KOPT-K1 (cell line): ENCODE data around the gene SGMS2.
"Not testable (repeated sequence)": the region's sequence is repeated elsewhere in the genome, so short reads cannot be mapped to it uniquely, and the experiment has no call there.

ENCODE experiments used
- H3K27ac ChIP-seq: fragments of 200-600 bp; sonication (generic); 2 replicates; pipeline ENCODE4 v1.5.1; 2016; ENCODE audit warnings: antibody characterized with exemption, mild to moderate bottlenecking, low read depth, low read length; ENCODE audit not compliant: poor library complexity, severe bottlenecking
- H3K36me3 ChIP-seq: fragments of 200-600 bp; sonication (generic); 2 replicates; pipeline ENCODE4 v1.5.1; 2017; ENCODE audit warnings: antibody characterized with exemption, mild to moderate bottlenecking, low read length, moderate library complexity; ENCODE audit not compliant: insufficient read depth
- H3K9me3 ChIP-seq: fragments of 200-600 bp; sonication (generic); 2 replicates; pipeline ENCODE4 v1.5.1; 2017; ENCODE audit warnings: antibody characterized with exemption, low read length, mild to moderate bottlenecking; ENCODE audit not compliant: insufficient read depth, poor library complexity, severe bottlenecking

The SGMS2 gene

GRCh38 chr4:107901213-107901934, 76.6 kb downstream of the SGMS2 start:
- H3K9me3 ChIP-seq, result no peaks in the 10 kb centered on the region
- no peaks in the 10 kb centered on the region for H3K36me3 ChIP-seq
- no peak overlapping the region for H3K27ac ChIP-seq

DNA sequence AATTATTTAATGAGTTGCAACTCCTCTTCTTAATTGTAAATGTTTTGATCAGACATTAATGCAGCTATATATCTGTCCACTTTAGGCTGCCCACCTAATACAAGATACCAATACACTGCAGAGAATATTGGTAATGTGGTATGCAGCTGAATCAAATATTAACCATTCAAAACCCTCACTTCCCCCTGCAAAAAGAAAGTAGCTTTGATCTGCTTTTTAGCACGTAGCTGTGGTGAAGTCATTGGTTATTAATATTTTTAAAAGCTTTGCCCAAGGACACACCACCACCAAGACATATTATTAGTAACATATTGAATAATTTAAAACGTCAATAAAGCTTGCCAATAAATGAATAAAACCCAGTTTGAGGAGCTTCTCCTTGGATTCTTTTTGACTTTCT, 78.0 kb downstream of the SGMS2 start:
- Histone ChIP-seq H3K27ac (no peak overlapping the region), H3K9me3 (no peaks in the 10 kb centered on the region), H3K36me3 (no peaks in the 10 kb centered on the region)

DNA sequence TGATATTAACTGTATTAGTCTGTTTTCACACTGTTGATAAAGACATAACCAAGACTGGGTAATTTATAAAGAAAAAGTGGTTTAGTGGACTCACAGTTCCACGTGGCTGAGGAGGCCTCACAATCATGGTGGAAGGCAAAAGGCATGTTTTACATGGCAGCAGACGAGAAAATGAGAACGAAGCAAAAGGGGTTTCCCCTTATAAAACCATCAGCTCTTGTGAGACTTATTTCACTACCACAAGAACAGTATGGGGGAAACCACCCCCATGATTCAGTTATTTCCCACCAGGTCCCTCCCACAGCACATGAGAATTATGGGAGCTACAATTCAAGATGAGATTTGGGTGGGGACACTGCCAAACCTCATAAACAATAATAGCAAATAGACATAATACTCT, 80.3 kb downstream of the SGMS2 start:
- not testable (repeated sequence) for H3K9me3 ChIP-seq, H3K36me3 ChIP-seq, H3K27ac ChIP-seq

GRCh38 chr4:107906458-107907100, 81.8 kb downstream of the SGMS2 start:
- Histone ChIP-seq H3K9me3 (no peaks in the 10 kb centered on the region), H3K27ac (no peak overlapping the region), H3K36me3 (no peaks in the 10 kb centered on the region)

GRCh38 chr4:107908377-107908776, 83.6 kb downstream of the SGMS2 start:
- no peaks in the 10 kb centered on the region for H3K9me3 ChIP-seq
- no peaks in the 10 kb centered on the region for H3K36me3 ChIP-seq
- H3K27ac ChIP-seq, result no peak overlapping the region

GRCh38 chr4:107913283-107913899, 88.7 kb downstream of the SGMS2 start:
- no peaks in the 10 kb centered on the region for H3K36me3 ChIP-seq
- no peak overlapping the region for H3K27ac ChIP-seq
- no peaks in the 10 kb centered on the region for H3K9me3 ChIP-seq

DNA sequence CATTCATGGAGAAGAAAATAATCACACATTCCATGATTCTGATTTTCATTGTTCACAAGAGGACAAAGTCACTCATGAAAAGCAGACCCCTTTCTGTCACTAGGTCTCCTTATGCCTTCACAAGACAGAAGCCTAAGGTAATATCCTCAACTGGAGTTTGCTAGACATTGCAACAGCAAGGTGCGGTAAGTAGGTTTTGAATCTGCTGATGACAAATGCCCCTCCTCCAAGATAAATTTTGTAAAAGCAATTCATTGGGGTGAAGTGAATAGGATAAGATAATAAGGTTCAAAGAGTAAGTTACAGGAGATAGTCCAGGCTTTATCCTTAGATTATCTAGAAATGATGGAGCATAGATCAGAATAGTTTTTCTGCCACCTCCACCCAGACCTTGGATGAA, 90.5 kb downstream of the SGMS2 start:
- Histone ChIP-seq H3K27ac (no peak overlapping the region), H3K9me3 (peaks cover 13% of the 10 kb centered on the region)

DNA sequence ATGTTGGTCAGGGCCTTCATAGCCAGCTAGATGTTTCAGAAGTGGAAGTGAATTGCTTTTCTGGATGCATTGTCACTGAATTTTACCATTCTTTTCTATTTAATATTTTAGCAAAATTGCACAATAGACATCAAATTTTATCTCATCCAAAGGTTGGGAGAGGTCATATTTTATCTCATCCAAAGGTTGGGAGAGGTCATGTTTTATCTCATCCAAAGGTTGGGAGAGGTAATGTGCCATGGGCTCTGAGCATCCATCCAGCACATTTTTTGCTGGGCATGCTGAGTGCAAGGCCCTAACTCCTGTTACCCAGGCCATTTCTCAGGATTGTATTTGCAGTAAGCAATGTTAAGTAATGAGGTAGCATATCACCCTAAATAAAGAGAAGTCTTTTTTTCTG, 91.9 kb downstream of the SGMS2 start:
- no peaks in the 10 kb centered on the region for H3K36me3 ChIP-seq
- peaks cover 22% of the 10 kb centered on the region for H3K9me3 ChIP-seq
- H3K27ac ChIP-seq, result no peak overlapping the region

More for the DNA sequence above, 90.5 kb downstream of the SGMS2 start:
- no peaks in the 10 kb centered on the region for H3K36me3 ChIP-seq

DNA sequence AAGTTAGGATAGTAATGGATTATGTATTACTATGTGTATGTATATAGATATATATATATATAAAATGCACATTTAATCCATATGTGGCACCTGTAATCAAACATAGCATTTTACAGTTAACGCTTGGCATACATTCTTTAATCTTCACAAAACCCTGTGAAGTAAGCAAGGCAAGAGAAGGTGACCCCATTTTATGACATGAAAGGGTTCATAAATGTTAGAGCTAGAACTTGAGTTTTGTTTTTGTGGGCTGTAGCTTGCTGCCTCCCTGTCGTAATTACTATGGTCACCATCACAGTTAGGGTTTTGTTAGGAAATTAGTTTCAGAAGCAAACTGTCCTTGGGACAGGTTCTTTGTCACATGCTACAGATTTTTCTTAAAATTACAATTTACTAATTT, 92.8 kb downstream of the SGMS2 start:
- Histone ChIP-seq H3K9me3 (peaks cover 22% of the 10 kb centered on the region), H3K27ac (no peak overlapping the region), H3K36me3 (no peaks in the 10 kb centered on the region)

DNA sequence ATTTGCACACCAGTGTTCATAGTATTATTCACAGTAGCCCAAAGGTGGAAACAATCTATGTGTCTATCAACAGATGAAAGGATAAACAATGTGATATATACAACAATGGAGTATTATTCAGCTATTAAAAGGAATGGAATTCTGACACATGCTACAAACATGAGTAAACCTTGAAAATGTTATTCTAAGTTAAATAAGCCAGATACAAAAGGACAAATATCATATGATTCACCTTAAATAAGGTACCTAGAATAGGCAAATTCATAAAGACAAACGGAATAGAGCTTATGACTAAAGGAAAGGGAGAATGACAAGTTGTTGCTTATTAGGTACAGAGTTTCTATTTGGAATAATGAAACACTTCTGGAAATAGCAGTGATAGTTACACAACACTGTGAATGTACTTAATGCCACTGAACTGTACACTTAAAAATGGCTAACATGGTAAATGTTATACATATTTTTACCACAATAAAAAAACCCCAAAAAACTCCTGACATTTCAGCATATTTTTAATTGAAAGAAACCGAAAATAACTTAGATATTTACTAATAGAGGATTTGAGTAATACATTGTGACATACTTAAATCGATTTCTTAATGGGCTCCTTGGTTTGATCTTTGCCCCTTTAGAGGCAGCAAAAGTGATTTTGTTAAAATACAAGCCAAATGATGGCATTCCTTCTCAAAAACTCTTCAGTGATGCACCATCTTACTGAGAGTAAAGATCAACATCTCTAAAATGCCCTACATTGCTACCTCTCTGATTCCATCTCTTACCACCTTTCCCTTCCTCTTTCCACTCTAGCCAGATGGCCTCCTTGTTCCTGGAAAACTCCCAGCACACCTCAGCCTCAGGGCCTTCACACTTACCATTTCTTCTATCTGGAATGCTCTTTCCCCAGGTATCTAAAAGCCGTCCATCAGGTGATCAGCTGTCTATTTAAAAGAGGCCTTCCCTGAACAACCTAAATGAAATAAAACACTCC, 98.0 kb downstream of the SGMS2 start:
- H3K27ac ChIP-seq, result no peak overlapping the region
- H3K36me3 ChIP-seq, result no peaks in the 10 kb centered on the region
- peaks cover 22% of the 10 kb centered on the region for H3K9me3 ChIP-seq

DNA sequence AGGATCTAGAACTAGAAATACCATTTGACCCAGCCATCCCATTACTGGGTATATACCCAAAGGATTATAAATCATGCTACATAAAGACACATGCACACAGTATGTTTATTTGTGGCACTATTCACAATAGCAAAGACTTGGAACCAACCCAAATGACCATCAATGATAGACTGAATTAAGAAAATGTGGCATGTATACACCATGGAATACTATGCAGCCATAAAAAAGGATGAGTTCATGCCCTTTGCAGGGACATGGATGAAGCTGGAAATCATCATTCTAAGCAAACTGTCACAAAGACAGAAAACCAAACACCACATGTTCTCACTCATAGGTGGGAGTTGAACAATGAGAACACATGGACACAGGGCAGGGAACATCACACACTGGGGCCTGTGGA, 101.0 kb downstream of the SGMS2 start:
- H3K9me3 ChIP-seq, H3K36me3 ChIP-seq, H3K27ac ChIP-seq: not testable (repeated sequence)

DNA sequence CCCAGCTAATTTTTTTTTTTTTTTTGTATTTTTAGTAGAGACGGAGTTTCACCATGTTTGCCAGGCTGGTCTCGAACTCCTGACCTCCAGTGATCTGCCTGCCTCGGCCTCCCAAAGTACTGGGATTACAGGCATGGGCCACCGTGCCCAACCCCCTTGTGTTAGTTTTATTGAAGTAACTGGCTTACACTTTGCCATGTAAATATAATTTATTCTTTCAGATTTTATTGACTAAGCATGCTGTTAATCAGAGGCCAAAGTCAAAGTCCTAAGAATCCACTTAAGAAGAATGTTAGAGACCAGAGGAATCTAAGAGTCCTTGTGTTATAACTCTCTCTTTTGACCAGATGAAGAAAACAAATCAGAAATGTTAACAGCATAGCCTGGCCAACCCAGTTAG, 102.1 kb downstream of the SGMS2 start:
- not testable (repeated sequence) for H3K9me3 ChIP-seq, H3K27ac ChIP-seq, H3K36me3 ChIP-seq

GRCh38 chr4:107930821-107931774, 106.4 kb downstream of the SGMS2 start, which contains the start of gene CYP2U1:
CYP2U1 (plus strand) TSS chr4:107931549; CDS start chr4:107931644, 95 bp downstream.
- H3K9me3 ChIP-seq, result no peaks in the 10 kb centered on the region
- H3K36me3 ChIP-seq, result no peaks in the 10 kb centered on the region
- peak within 1 kb of the TSS; percentile 61 for H3K27ac ChIP-seq

DNA sequence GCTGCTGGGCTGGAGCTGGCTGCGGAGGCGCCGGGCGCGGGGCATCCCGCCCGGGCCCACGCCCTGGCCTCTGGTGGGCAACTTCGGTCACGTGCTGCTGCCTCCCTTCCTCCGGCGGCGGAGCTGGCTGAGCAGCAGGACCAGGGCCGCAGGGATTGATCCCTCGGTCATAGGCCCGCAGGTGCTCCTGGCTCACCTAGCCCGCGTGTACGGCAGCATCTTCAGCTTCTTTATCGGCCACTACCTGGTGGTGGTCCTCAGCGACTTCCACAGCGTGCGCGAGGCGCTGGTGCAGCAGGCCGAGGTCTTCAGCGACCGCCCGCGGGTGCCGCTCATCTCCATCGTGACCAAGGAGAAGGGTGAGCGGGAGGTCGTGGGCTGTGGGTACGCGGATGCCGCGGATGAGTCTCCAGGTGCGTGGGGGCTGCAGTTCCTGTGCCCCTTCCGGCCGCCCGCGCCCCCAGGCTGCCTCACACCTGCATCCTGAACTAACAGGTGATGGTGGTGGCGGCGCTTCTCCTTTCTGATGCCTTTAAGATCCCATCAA, 107.1 kb downstream of the SGMS2 start:
- Histone ChIP-seq H3K9me3 (no peaks in the 10 kb centered on the region), H3K27ac (peak overlapping the region; percentile 61), H3K36me3 (peaks cover 4% of the 10 kb centered on the region; the same call in 1 of the 2 replicates)
